Neural progenitor cell (in vitro differentiated cells): Measurements from ENCODE around the gene PCDHB5. TPM values are rescaled to one million over a fixed set of nuclear protein-coding genes. Genes with fewer than 3 reads are reported as not detected.
A peak's percentile ranks its signal among the peaks of the same experiment; 100 is the strongest.
"Not testable (repeated sequence)": the region's sequence is repeated elsewhere in the genome, so short reads cannot be mapped to it uniquely, and the experiment has no call there.

Source experiments
- DNase-seq: peaks from one replicate; pipeline ENCODE4 v3.0.0-alpha.2; 2016; ENCODE audit warnings: low spot score
- H2AFZ ChIP-seq: fragments of 200-600 bp; sonication (generic); replicated peaks from 2 replicates; pipeline ENCODE4 v1.6.1; 2016; ENCODE audit warnings: antibody characterized with exemption
- H3F3A ChIP-seq: fragments of 200-600 bp; sonication (generic); 2 replicates; pipeline ENCODE4 v1.6.1; 2016; ENCODE audit warnings: antibody characterized with exemption, low read depth
- H3K27ac ChIP-seq: fragments of 200-600 bp; sonication (generic); 2 replicates; pipeline ENCODE4 v1.5.1; 2016; ENCODE audit warnings: mild to moderate bottlenecking
- H3K27me3 ChIP-seq: fragments of 200-600 bp; sonication (generic); 2 replicates; pipeline ENCODE4 v1.6.1; 2016; ENCODE audit warnings: mild to moderate bottlenecking, moderate library complexity
- H3K36me3 ChIP-seq: fragments of 200-600 bp; sonication (generic); 2 replicates; pipeline ENCODE4 v1.5.1; 2016
- H3K4me1 ChIP-seq: fragments of 200-600 bp; sonication (generic); 2 replicates; pipeline ENCODE4 v1.6.1; 2016; ENCODE audit warnings: mixed run types
- H3K4me2 ChIP-seq: fragments of 200-600 bp; sonication (generic); 2 replicates; pipeline ENCODE4 v1.6.1; 2016
- H3K4me3 ChIP-seq: fragments of 200-600 bp; sonication (generic); 2 replicates; pipeline ENCODE4 v1.5.1; 2016
- H3K79me2 ChIP-seq: fragments of 200-600 bp; sonication (generic); 2 replicates; pipeline ENCODE4 v1.6.1; 2016; ENCODE audit warnings: low read depth
- H3K9ac ChIP-seq: fragments of 200-600 bp; sonication (generic); 2 replicates; pipeline ENCODE4 v1.6.1; 2016
- H3K9me3 ChIP-seq: fragments of 200-600 bp; sonication (generic); 2 replicates; pipeline ENCODE4 v1.5.1; 2016; ENCODE audit warnings: low read depth
- H4K20me1 ChIP-seq: fragments of 200-600 bp; sonication (generic); 2 replicates; pipeline ENCODE4 v1.6.1; 2016; ENCODE audit warnings: low read depth
- H3K27ac Mint-ChIP-seq: 3 replicates; pipeline ENCODE4 v1.8.0; 2021; ENCODE audit warnings: mixed read lengths
- H3K27me3 Mint-ChIP-seq: 2 replicates; pipeline ENCODE4 v1.8.0; 2022; ENCODE audit warnings: low read depth, mild to moderate bottlenecking, inconsistent platforms, moderate library complexity, mixed read lengths; ENCODE audit not compliant: insufficient read depth
- H3K36me3 Mint-ChIP-seq: 3 replicates; pipeline ENCODE4 v1.8.0; 2021; ENCODE audit warnings: mixed read lengths
- H3K4me1 Mint-ChIP-seq: 3 replicates; pipeline ENCODE4 v1.8.0; 2021; ENCODE audit warnings: mixed read lengths
- H3K4me3 Mint-ChIP-seq: 3 replicates; pipeline ENCODE4 v1.8.0; 2021; ENCODE audit warnings: mild to moderate bottlenecking, moderate library complexity, mixed read lengths
- H3K9me3 Mint-ChIP-seq: 3 replicates; pipeline ENCODE4 v1.8.0; 2020; ENCODE audit warnings: mixed read lengths
- CTCF ChIP-seq: fragments of 200-600 bp; sonication (generic); IDR thresholded peaks from 2 replicates; pipeline ENCODE4 v1.5.1; 2017; ENCODE audit warnings: antibody characterized with exemption, mild to moderate bottlenecking
- EZH2 ChIP-seq: fragments of 200-600 bp; sonication (generic); IDR thresholded peaks from 2 replicates; pipeline ENCODE4 v1.6.1; 2017; ENCODE audit warnings: antibody characterized with exemption, mild to moderate bottlenecking, moderate library complexity
- EZH2phosphoT487 ChIP-seq: fragments of 200-600 bp; sonication (generic); IDR thresholded peaks from 2 replicates; pipeline ENCODE4 v1.6.1; 2017; ENCODE audit warnings: antibody characterized with exemption
- total RNA-seq: library from RNA; depleted of rRNA; stranded (reverse); fragments of >200 nt; gene quantifications from 2 replicates; pipeline ENCODE4 v1.2.3, GENCODE V29; 2015; ENCODE audit warnings: low replicate concordance

The PCDHB5 gene
- total RNA-seq = 11.9 and 15.2 TPM in 2 replicates

GRCh38 chr5:141135030-141135717 is at the start of gene PCDHB5:
Gene PCDHB5 (plus strand): TSS chr5:141135206. CDS start chr5:141135435, 229 bp downstream.
- no peaks in the 10 kb centered on the region for H4K20me1 ChIP-seq
- H3K36me3 ChIP-seq = peaks cover 9% of the 10 kb centered on the region
- H3K27ac ChIP-seq = no peak within 1 kb of the TSS
- H3K9me3 ChIP-seq = peaks cover 19% of the 10 kb centered on the region
- Mint-ChIP-seq H3K27me3 (peaks cover 3% of the 10 kb centered on the region), H3K9me3 (peaks cover 51% of the 10 kb centered on the region), H3K27ac (no peak within 1 kb of the TSS), H3K4me3 (no peak within 1 kb of the TSS), H3K36me3 (peaks cover 14% of the 10 kb centered on the region), H3K4me1 (no peaks in the 10 kb centered on the region)
- peaks cover 5% of the 10 kb centered on the region for H3F3A ChIP-seq
- H3K4me3 ChIP-seq = peak within 1 kb of the TSS; percentile 34
- peak within 1 kb of the TSS; percentile 5 for H3K9ac ChIP-seq
- peak within 1 kb of the TSS; percentile 25 for H3K4me2 ChIP-seq
- H2AFZ ChIP-seq = no peak within 1 kb of the TSS
- no peaks in the 10 kb centered on the region for H3K4me1 ChIP-seq
- no peak for TF ChIP-seq EZH2phosphoT487
- TF ChIP-seq CTCF = peak; percentile 53
- no peak for TF ChIP-seq EZH2
- DNase-seq = peak; percentile 54
- no peaks in the 10 kb centered on the region for H3K79me2 ChIP-seq
- no peaks in the 10 kb centered on the region for H3K27me3 ChIP-seq

- Histone ChIP-seq H3K4me1 (no peaks in the 10 kb centered on the region), H3K9ac (peak within 1 kb of the TSS; percentile 89), H3K4me2 (peak within 1 kb of the TSS; percentile 96), H4K20me1 (no peaks in the 10 kb centered on the region), H3K27ac (peak within 1 kb of the TSS; percentile 75), H3K36me3 (peaks cover 36% of the 10 kb centered on the region), H2AFZ (peak within 1 kb of the TSS; percentile 99), H3K79me2 (peaks cover 43% of the 10 kb centered on the region), H3K9me3 (peaks cover 37% of the 10 kb centered on the region), H3K27me3 (no peaks in the 10 kb centered on the region), H3F3A (peaks cover 8% of the 10 kb centered on the region), H3K4me3 (peak within 1 kb of the TSS; percentile 91)
- H3K36me3 Mint-ChIP-seq = peaks cover 32% of the 10 kb centered on the region
- peak; percentile 91 for TF ChIP-seq CTCF
- no peak for TF ChIP-seq EZH2phosphoT487
- no peaks in the 10 kb centered on the region for H3K4me1 Mint-ChIP-seq
- peak; percentile 94 for DNase-seq
- no peaks in the 10 kb centered on the region for H3K27me3 Mint-ChIP-seq
- H3K9me3 Mint-ChIP-seq = peaks cover 40% of the 10 kb centered on the region
- H3K4me3 Mint-ChIP-seq = peak within 1 kb of the TSS; percentile 97
- H3K27ac Mint-ChIP-seq = peak within 1 kb of the TSS; percentile 99
Measured at GRCh38 chr5:141094481-141095262, 40.3 kb upstream of the PCDHB5 start, which contains the start of gene PCDHB2. Gene PCDHB2 (plus strand): TSS chr5:141094615. CDS start chr5:141094791, 176 bp downstream.

- Histone ChIP-seq H4K20me1 (no peaks in the 10 kb centered on the region), H3K9ac (no peak overlapping the region), H3K27ac (no peak overlapping the region), H3K4me1 (no peaks in the 10 kb centered on the region), H3K4me3 (peak overlapping the region; percentile 91), H3K27me3 (no peaks in the 10 kb centered on the region), H3F3A (peaks cover 8% of the 10 kb centered on the region), H2AFZ (peak overlapping the region; percentile 99), H3K79me2 (peaks cover 46% of the 10 kb centered on the region), H3K4me2 (peak overlapping the region; percentile 96), H3K36me3 (peaks cover 42% of the 10 kb centered on the region), H3K9me3 (peaks cover 43% of the 10 kb centered on the region)
- peak overlapping the region; percentile 99 for H3K27ac Mint-ChIP-seq
- TF ChIP-seq EZH2phosphoT487 (no peak), CTCF (no peak), EZH2 (no peak)
- H3K4me3 Mint-ChIP-seq = peak overlapping the region; percentile 97
- H3K9me3 Mint-ChIP-seq = peaks cover 46% of the 10 kb centered on the region
- peaks cover 38% of the 10 kb centered on the region for H3K36me3 Mint-ChIP-seq
- H3K27me3 Mint-ChIP-seq = no peaks in the 10 kb centered on the region
- no peak for DNase-seq
- H3K4me1 Mint-ChIP-seq = no peaks in the 10 kb centered on the region
Measured at GRCh38 chr5:141095263-141095641, 39.8 kb upstream of the PCDHB5 start.

- H3K27ac Mint-ChIP-seq, H3K4me3 ChIP-seq, H3K27ac ChIP-seq, H4K20me1 ChIP-seq, H3K27me3 Mint-ChIP-seq, H3K9ac ChIP-seq, H3K4me1 Mint-ChIP-seq, H3K4me2 ChIP-seq, H3K4me3 Mint-ChIP-seq, H2AFZ ChIP-seq, H3K4me1 ChIP-seq, H3K27me3 ChIP-seq, DNase-seq: not testable (repeated sequence)
- peaks cover 56% of the 10 kb centered on the region for H3K9me3 Mint-ChIP-seq
- Histone ChIP-seq H3F3A (peaks cover 17% of the 10 kb centered on the region), H3K9me3 (peaks cover 46% of the 10 kb centered on the region), H3K36me3 (peaks cover 46% of the 10 kb centered on the region), H3K79me2 (peaks cover 46% of the 10 kb centered on the region)
- H3K36me3 Mint-ChIP-seq = peaks cover 46% of the 10 kb centered on the region
Measured at GRCh38 chr5:141096181-141096580, 38.8 kb upstream of the PCDHB5 start.

GRCh38 chr5:141096586-141096985 is 38.4 kb upstream of the PCDHB5 start:
- H3K9me3 Mint-ChIP-seq = peaks cover 60% of the 10 kb centered on the region
- peaks cover 50% of the 10 kb centered on the region for H3K36me3 Mint-ChIP-seq
- peaks cover 46% of the 10 kb centered on the region for H3K79me2 ChIP-seq
- H3K27me3 Mint-ChIP-seq, DNase-seq, H3K4me3 ChIP-seq, H3K27ac ChIP-seq, H3K4me1 Mint-ChIP-seq, H3K4me1 ChIP-seq, H3K4me2 ChIP-seq, H2AFZ ChIP-seq, H3K27me3 ChIP-seq, H3K27ac Mint-ChIP-seq, H3K9ac ChIP-seq, H4K20me1 ChIP-seq, H3K4me3 Mint-ChIP-seq: not testable (repeated sequence)
- peaks cover 46% of the 10 kb centered on the region for H3K36me3 ChIP-seq
- peaks cover 46% of the 10 kb centered on the region for H3K9me3 ChIP-seq
- H3F3A ChIP-seq = peaks cover 18% of the 10 kb centered on the region
